Measurements from ENCODE around the gene PLPPR3. TPM values are rescaled to one million over a fixed set of nuclear protein-coding genes. Genes with fewer than 3 reads are reported as not detected.

The PLPPR3 gene
- total RNA-seq, 6 experiments from 2014 or later, result 0.09 TPM; not detected in 5

DNA sequence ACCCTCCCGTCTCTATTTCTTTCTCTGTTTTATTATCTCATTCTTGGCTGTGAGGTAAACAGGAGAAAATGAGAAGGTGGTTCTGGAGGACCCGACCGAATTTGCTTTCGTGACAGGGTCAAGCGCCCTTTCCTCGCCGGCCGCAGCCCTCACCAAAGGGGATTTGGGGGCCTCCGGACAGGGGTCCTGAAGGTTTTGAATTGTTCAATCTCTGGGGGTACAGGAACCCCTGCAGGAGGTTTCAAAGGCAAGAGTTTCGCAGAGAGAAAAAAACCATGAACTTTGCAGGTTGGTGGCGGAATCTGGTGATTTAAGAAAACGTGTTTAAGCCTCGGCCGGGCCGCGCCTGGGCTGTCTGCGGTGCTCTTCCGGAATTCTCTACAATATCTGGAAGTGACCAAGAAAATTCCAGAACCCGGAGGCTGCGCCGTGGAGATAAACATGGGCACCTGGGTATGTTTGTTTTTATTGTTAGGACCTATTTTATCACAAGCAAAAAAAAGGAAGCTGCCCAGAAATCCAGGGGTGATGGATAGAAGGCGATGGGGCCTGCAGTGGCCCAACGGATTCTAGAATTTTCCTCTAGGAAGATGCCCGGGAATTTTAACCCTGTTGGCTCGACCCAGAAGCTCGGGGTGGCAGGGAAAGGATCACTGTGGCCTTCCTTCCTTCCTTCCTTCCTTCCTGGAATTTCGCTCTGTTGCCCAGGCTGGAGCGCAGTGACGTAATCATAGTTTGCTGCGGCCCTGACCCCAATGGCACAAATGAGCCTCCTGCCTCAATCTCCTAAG is 38.7 kb downstream of the PLPPR3 start:
- no peaks in the 10 kb centered on the region for H3K9me3 Mint-ChIP-seq
- peaks cover 22% of the 10 kb centered on the region for H3K4me1 Mint-ChIP-seq (ENCODE audit: low read depth)
- H3K27me3 Mint-ChIP-seq (ENCODE audit: insufficient read depth), result peaks cover 2% of the 10 kb centered on the region; the same call in 1 of the 2 replicates
- TF ChIP-seq, protein P1, sequence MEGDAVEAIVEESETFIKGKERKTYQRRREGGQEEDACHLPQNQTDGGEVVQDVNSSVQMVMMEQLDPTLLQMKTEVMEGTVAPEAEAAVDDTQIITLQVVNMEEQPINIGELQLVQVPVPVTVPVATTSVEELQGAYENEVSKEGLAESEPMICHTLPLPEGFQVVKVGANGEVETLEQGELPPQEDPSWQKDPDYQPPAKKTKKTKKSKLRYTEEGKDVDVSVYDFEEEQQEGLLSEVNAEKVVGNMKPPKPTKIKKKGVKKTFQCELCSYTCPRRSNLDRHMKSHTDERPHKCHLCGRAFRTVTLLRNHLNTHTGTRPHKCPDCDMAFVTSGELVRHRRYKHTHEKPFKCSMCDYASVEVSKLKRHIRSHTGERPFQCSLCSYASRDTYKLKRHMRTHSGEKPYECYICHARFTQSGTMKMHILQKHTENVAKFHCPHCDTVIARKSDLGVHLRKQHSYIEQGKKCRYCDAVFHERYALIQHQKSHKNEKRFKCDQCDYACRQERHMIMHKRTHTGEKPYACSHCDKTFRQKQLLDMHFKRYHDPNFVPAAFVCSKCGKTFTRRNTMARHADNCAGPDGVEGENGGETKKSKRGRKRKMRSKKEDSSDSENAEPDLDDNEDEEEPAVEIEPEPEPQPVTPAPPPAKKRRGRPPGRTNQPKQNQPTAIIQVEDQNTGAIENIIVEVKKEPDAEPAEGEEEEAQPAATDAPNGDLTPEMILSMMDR (IDR thresholded peaks at IDR 0.05), result no peak
- DNase-seq, result no peak
- H3K27ac Mint-ChIP-seq, result peak overlapping the region; percentile 65
- H3K36me3 Mint-ChIP-seq (ENCODE audit: low read depth), result peaks cover 4% of the 10 kb centered on the region
- peak overlapping the region; percentile 84 for H3K4me3 Mint-ChIP-seq

- peaks cover 22% of the 10 kb centered on the region for H3K4me1 Mint-ChIP-seq (ENCODE audit: low read depth)
- peaks cover 4% of the 10 kb centered on the region for H3K36me3 Mint-ChIP-seq (ENCODE audit: low read depth)
- DNase-seq, result peak; percentile 55
- peak overlapping the region; percentile 65 for H3K27ac Mint-ChIP-seq
- peaks cover 2% of the 10 kb centered on the region; the same call in 1 of the 2 replicates for H3K27me3 Mint-ChIP-seq (ENCODE audit: insufficient read depth)
- peak overlapping the region; percentile 84 for H3K4me3 Mint-ChIP-seq
- H3K9me3 Mint-ChIP-seq, result no peaks in the 10 kb centered on the region
- TF ChIP-seq, protein P1 (IDR thresholded peaks at IDR 0.05), result no peak
These were observed 39.4 kb downstream of the PLPPR3 start for GRCh38 chr19:782185-782877.

DNA sequence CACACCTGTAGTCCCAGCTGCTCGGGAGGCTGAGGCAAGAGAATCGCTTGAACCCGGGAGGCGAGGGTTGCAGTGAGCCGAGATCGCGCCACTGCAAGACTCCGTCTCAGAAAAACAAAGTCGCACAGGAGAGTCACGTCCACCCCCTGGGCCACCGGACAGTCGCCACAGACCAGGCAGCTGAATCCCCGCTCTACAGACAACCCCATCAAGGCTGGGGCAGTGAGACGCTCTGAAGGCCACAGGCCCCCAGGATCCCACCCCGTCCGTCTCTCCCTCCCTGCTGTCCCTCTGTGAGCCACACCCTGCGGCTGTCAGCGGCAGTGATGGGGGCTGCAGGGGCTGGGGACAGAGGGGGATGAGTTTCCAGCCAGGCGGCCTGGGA is 40.0 kb downstream of the PLPPR3 start:
- peaks cover 2% of the 10 kb centered on the region; the same call in 1 of the 2 replicates for H3K27me3 Mint-ChIP-seq (ENCODE audit: insufficient read depth)
- peaks cover 4% of the 10 kb centered on the region for H3K36me3 Mint-ChIP-seq (ENCODE audit: low read depth)
- no peak for DNase-seq
- no peaks in the 10 kb centered on the region for H3K9me3 Mint-ChIP-seq
- peaks cover 22% of the 10 kb centered on the region for H3K4me1 Mint-ChIP-seq (ENCODE audit: low read depth)
- H3K4me3 Mint-ChIP-seq, result peak overlapping the region; percentile 84
- no peak overlapping the region for H3K27ac Mint-ChIP-seq
- TF ChIP-seq, protein P1 (IDR thresholded peaks at IDR 0.05), result no peak

- H3K9me3 Mint-ChIP-seq, result no peaks in the 10 kb centered on the region
- TF ChIP-seq, protein P1 (IDR thresholded peaks at IDR 0.05), result no peak
- H3K27me3 Mint-ChIP-seq (ENCODE audit: insufficient read depth), result peaks cover 5% of the 10 kb centered on the region; the same call in 1 of the 2 replicates
- H3K36me3 Mint-ChIP-seq (ENCODE audit: low read depth), result peaks cover 4% of the 10 kb centered on the region
- no peak overlapping the region for H3K4me3 Mint-ChIP-seq
- H3K27ac Mint-ChIP-seq, result no peak overlapping the region
- no peak for DNase-seq
- H3K4me1 Mint-ChIP-seq (ENCODE audit: low read depth), result peaks cover 22% of the 10 kb centered on the region
These were observed 40.8 kb downstream of the PLPPR3 start for GRCh38 chr19:780935-781334.

GRCh38 chr19:778910-779653 is 42.7 kb downstream of the PLPPR3 start:
- TF ChIP-seq, protein P1 (IDR thresholded peaks at IDR 0.05), result no peak
- Mint-ChIP-seq H3K9me3 (no peaks in the 10 kb centered on the region), H3K36me3 (ENCODE audit: low read depth) (peaks cover 4% of the 10 kb centered on the region), H3K27ac (peak overlapping the region; percentile 85), H3K27me3 (ENCODE audit: insufficient read depth) (peaks cover 5% of the 10 kb centered on the region; the same call in 1 of the 2 replicates), H3K4me3 (peak overlapping the region; percentile 19; the same call in 1 of the 2 replicates), H3K4me1 (ENCODE audit: low read depth) (peaks cover 22% of the 10 kb centered on the region)
- peak; percentile 88 for DNase-seq

Data from HFFc6 (cell line).